ENCODE results near the gene CRHR2.

Gene CRHR2

DNA sequence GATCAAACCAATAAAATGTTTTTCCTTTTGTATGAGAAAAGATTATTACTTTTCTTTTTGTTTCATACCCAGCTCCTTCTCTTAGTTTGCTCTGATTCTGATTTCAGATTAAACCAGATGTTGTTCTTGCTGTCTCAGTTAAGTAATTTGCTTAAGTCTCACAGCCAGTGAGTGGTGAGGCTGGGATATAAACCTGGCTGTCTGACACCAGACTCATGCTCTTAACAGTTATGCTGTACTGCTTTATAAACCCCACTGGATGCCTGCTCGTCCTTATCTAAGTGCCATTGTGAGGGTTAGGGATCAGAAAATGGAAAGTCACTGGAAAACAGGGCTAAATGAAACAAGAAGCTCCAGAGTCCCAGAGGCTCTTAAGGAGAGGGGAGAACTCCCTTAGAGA lies 63.3 kb downstream of the CRHR2 start:
- Histone ChIP-seq H3K79me2 (ENCODE audit: control insufficient read depth, low read length) (peaks cover 51% of the 10 kb centered on the region), H3K9me3 (ENCODE audit: control insufficient read depth, insufficient read depth, low read length) (no peaks in the 10 kb centered on the region), H3K4me2 (ENCODE audit: low read length) (no peak overlapping the region), H3F3A (ENCODE audit: control insufficient read depth, insufficient read depth) (peaks cover 6% of the 10 kb centered on the region; the same call in 1 of the 2 replicates), H3K27me3 (ENCODE audit: control insufficient read depth, low read length) (no peaks in the 10 kb centered on the region), H3K4me1 (ENCODE audit: control insufficient read depth, low read length) (no peaks in the 10 kb centered on the region), H3K4me3 (ENCODE audit: low read length) (no peak overlapping the region), H4K20me1 (ENCODE audit: control insufficient read depth, insufficient read depth, low read depth, low read length) (no peaks in the 10 kb centered on the region), H3K36me3 (ENCODE audit: control insufficient read depth, low read length) (peaks cover 97% of the 10 kb centered on the region), H3K27ac (ENCODE audit: low read depth, low read length) (no peak overlapping the region), H3K9me2 (replicated peaks; ENCODE audit: control insufficient read depth, low read length) (no peaks in the 10 kb centered on the region)
- no peak for TF ChIP-seq EZH2phosphoT487 (IDR thresholded peaks at IDR 0.05; ENCODE audit: borderline replicate concordance, low read length)
- TF ChIP-seq, protein P1, sequence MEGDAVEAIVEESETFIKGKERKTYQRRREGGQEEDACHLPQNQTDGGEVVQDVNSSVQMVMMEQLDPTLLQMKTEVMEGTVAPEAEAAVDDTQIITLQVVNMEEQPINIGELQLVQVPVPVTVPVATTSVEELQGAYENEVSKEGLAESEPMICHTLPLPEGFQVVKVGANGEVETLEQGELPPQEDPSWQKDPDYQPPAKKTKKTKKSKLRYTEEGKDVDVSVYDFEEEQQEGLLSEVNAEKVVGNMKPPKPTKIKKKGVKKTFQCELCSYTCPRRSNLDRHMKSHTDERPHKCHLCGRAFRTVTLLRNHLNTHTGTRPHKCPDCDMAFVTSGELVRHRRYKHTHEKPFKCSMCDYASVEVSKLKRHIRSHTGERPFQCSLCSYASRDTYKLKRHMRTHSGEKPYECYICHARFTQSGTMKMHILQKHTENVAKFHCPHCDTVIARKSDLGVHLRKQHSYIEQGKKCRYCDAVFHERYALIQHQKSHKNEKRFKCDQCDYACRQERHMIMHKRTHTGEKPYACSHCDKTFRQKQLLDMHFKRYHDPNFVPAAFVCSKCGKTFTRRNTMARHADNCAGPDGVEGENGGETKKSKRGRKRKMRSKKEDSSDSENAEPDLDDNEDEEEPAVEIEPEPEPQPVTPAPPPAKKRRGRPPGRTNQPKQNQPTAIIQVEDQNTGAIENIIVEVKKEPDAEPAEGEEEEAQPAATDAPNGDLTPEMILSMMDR (IDR thresholded peaks at IDR 0.05; ENCODE audit: low read depth, low read length, poor library complexity, severe bottlenecking) = no peak

DNA sequence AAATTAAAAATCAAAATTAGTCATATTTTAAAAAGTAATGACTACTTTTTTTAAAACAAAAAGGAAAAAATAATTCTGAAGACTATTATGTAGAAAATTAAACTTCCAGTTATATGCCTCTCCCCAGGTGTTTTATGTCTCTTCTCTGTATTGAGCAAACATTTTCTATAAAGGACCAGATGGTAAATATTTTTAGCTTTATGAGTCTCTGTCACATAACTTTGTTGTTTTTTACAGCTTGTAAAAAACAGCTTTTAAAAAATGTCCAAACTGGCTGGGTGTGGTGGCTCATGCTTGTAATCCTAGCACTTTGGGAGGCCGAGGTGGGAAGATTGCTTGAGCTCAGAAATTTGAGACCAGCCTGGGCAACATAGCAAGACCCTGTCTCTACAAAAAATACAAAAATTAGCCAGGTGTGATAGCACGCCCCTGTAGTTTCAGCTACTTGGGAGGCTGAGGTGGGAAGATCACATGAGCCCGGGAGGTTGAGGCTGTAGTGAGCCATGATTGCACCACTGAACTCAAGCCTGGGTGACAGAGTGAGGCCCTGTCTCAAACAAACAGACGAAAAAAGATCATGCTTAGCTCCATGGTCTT lies 64.1 kb downstream of the CRHR2 start:
- no peak overlapping the region for H3K27ac ChIP-seq (ENCODE audit: low read depth, low read length)
- H3K9me2 ChIP-seq (replicated peaks; ENCODE audit: control insufficient read depth, low read length) = no peaks in the 10 kb centered on the region
- H3K9me3 ChIP-seq (ENCODE audit: control insufficient read depth, insufficient read depth, low read length) = no peaks in the 10 kb centered on the region
- peaks cover 3% of the 10 kb centered on the region; the same call in 1 of the 2 replicates for H3F3A ChIP-seq (ENCODE audit: control insufficient read depth, insufficient read depth)
- peaks cover 97% of the 10 kb centered on the region for H3K36me3 ChIP-seq (ENCODE audit: control insufficient read depth, low read length)
- H3K27me3 ChIP-seq (ENCODE audit: control insufficient read depth, low read length) = no peaks in the 10 kb centered on the region
- peaks cover 58% of the 10 kb centered on the region for H3K79me2 ChIP-seq (ENCODE audit: control insufficient read depth, low read length)
- TF ChIP-seq, protein P1 (IDR thresholded peaks at IDR 0.05; ENCODE audit: low read depth, low read length, poor library complexity, severe bottlenecking) = no peak
- TF ChIP-seq EZH2phosphoT487 (IDR thresholded peaks at IDR 0.05; ENCODE audit: borderline replicate concordance, low read length) = no peak
- peaks cover 3% of the 10 kb centered on the region; the same call in 1 of the 2 replicates for H4K20me1 ChIP-seq (ENCODE audit: control insufficient read depth, insufficient read depth, low read depth, low read length)
- H3K4me1 ChIP-seq (ENCODE audit: control insufficient read depth, low read length) = no peaks in the 10 kb centered on the region
- H3K4me2 ChIP-seq (ENCODE audit: low read length) = no peak overlapping the region
- H3K4me3 ChIP-seq (ENCODE audit: low read length) = no peak overlapping the region

DNA sequence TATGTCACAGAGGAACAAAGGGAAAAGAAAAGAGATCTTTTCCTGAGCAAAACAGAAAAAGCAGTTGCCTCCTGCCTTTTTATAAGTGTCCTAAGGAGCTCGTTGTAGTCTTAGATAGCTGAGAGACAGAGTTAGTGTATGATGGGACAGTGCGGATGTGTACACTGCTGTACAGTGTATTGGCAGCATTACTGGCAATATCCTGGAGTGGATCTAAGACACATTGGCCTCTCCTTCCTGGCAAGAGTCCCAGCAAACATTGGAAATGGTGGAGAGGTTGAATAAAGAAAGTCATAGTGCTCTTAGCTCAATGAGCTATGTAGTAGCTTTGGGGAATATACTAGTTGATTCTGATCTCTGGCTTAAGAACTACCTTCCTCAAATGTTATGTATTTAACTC lies 64.9 kb downstream of the CRHR2 start:
- Histone ChIP-seq H3K4me1 (ENCODE audit: control insufficient read depth, low read length) (no peaks in the 10 kb centered on the region), H3K9me2 (replicated peaks; ENCODE audit: control insufficient read depth, low read length) (no peaks in the 10 kb centered on the region), H3K79me2 (ENCODE audit: control insufficient read depth, low read length) (peaks cover 67% of the 10 kb centered on the region), H3K27me3 (ENCODE audit: control insufficient read depth, low read length) (no peaks in the 10 kb centered on the region), H4K20me1 (ENCODE audit: control insufficient read depth, insufficient read depth, low read depth, low read length) (peaks cover 7% of the 10 kb centered on the region; the same call in 1 of the 2 replicates), H3F3A (ENCODE audit: control insufficient read depth, insufficient read depth) (peaks cover 3% of the 10 kb centered on the region; the same call in 1 of the 2 replicates), H3K27ac (ENCODE audit: low read depth, low read length) (no peak overlapping the region), H3K36me3 (ENCODE audit: control insufficient read depth, low read length) (peaks cover 97% of the 10 kb centered on the region), H3K4me3 (ENCODE audit: low read length) (no peak overlapping the region), H3K4me2 (ENCODE audit: low read length) (no peak overlapping the region), H3K9me3 (ENCODE audit: control insufficient read depth, insufficient read depth, low read length) (no peaks in the 10 kb centered on the region)
- TF ChIP-seq, protein P1 (IDR thresholded peaks at IDR 0.05; ENCODE audit: low read depth, low read length, poor library complexity, severe bottlenecking) = no peak
- TF ChIP-seq EZH2phosphoT487 (IDR thresholded peaks at IDR 0.05; ENCODE audit: borderline replicate concordance, low read length) = no peak

Data from DOHH2 (cell line).